Measurements from ENCODE around the gene MICB.

MICB gene

DNA sequence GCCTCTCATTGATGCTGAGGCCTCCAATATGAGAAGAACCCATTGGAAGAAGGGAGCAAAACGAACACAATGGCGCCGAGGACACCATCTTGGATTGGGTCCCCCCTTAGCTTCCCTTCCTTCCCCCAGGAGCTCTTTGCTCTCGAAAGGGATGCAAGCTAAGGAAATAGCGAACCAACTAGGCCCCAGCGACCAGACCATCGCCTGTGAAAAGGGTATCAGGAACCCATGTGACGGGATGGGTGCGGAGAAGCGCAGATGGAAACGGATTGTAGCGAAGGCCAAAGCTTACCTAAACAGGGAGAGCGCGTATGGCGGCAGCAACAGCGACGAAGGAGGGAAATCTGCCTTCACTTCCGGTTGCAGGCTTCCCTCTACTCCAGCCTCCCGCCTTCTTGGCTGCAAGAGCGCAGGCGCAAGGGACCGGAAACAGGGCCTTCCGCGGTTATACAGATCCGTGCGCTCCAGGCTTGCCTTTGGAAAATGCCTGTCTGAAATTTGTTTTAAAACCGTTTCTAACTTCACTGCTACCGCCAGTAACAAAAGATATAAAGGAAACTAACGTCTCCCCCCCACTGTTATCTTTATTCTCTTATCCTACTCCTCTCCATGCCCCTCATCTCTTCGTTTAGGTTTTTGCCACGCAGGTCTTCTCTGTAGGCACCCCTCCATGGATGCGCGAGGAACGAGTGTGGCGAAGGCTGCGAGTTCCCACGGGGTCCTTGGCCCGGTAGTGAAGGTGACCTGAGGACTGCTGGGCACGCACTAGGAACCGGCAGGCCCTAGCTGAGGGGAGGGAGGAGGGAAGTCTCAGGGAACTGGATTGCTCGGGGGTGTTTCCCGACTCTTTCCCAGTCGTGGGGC, 43.9 kb downstream of the MICB start, which contains the start of gene DDX39B:
Gene DDX39B, minus strand, starts transcription at position 346 of the 864 bp plus-strand sequence. CDS start 1,471 bp downstream, outside the sequence.
- DNase-seq, result peak; percentile 99

DNA sequence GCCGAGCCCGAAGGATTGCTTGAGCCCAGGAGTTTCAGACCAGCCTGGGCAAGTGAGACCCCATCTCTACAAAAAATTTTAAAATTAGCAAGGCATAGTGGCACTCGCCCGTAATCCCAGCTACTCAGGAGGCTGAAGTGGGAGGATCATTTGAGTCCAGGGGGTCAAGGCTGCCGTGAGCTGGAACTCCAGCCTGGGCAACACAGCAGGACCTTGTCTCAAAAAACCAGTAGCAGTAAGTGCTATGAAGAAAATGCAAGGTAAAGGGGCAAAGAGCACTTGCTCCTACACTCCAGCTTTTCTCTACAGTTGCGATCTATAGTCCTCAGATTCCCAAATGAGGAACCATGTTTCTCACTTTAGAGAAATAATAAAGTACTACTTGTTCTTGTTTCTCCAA, 45.7 kb downstream of the MICB start:
- DNase-seq, result no peak

DNA sequence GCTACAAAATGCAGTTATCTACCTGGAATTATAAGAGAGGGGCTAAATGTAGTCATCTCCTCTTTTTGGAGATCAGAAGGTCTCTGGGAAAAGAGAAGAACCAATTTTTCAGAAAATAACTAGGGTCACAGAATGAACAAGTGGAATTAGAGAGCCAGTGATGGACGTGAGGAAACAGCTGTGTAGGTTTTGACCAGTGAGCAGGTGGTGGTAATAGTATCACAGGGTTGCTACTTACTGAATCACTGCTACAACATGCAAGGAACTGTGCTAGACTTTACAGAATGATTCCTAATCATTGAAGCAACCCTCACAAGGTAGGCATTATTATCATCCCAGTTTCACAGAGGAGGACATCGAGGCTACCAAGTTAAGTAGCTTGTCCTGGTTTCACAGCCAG, 46.7 kb downstream of the MICB start:
- no peak for DNase-seq

DNA sequence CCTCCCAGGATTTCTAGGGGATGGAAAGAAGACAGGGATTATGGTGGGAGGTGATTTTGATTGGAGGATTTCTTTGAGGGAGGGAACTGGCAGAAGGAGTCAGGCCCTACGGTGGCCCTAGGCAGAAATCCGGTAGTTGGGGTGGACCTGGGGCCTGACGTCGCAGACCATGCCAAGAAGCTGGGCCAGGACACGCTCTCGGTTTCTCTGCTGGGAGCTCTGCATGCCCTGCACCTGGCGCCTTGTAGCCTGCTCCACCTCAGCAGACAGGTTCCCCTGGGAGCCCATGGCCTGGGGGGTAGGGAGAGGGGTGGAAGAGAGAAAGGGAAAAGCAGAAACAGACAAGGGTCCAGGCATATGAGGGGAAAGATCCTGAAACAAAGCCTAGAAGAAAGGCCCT, 47.3 kb downstream of the MICB start:
- peak; percentile 88 for DNase-seq

DNA sequence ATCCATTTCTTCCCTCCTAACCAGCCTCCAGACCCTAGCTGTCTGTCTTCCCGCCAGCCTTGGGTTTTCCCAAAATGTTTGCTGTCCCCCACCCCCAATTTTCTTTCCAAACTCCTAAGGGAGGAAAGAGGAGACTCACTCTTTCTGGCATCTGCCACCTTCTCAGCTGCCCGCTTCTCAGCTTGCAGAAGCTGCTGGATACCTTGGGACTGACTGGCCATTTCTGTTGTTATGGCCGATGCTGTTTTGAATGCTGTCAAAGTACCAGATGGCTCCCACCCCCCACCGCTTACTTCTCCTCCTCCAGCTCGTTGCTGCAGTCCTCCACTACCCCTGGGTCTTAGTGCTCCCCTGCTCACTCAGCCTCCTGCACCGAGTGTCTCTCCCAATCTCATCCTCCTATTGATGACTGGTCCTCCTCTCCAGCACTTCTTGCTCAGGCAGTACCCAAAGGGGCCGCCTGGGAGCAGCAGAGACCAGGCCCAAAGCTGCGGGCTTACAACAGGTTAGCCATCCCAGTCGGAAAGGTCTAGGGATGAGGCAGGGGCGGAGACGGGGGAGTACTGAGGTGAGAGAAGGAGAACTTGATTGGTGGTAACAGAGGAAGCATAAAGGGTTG, 48.5 kb downstream of the MICB start, which contains the start of gene ATP6V1G2:
Gene ATP6V1G2, minus strand, starts transcription at position 270 of the 619 bp plus-strand sequence. Its CDS starts 49 bp downstream, at position 221.
- peak; percentile 98 for DNase-seq

DNA sequence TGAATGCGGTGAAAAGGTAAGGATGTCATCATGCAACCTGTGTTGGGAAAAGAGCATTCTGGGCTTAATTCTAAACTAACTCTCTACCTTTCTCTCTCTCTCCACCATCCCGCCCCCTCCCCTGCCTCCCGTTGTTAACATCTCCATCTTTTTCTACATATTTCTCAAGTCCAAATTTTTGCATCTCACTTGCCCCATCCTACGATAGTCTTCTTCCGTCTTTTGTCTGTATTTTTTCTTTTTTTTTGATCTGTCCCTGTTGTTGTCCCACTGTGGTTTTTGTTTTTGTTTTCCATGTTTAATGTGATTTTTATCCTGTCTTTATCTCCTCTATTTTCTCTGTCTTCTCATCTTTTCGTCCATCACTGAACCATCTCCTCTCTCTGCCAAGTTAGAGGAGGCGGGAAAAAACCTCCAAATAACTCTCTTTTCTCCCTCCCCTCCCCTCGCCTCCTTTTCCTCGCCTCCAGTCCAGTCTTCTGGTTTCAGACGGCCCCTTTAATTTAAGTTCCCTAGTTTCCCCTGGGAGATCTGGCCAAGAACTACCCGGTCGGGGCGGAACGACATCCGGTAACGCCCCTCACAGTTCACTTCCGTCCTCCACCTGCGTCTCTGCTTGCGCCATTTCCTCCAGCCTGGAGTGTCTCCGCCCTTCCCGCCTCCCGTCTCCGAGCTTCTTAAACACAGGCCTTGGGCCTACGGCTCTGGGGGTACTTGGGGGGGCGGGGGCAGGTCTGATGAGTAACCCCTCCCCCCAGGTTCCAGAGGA, 49.2 kb downstream of the MICB start, which contains the start of gene NFKBIL1:
Gene NFKBIL1, plus strand, starts transcription at position 651 of the 769 bp plus-strand sequence. Its CDS starts 87 bp downstream, at position 738.
- peak; percentile 99 for DNase-seq

DNA sequence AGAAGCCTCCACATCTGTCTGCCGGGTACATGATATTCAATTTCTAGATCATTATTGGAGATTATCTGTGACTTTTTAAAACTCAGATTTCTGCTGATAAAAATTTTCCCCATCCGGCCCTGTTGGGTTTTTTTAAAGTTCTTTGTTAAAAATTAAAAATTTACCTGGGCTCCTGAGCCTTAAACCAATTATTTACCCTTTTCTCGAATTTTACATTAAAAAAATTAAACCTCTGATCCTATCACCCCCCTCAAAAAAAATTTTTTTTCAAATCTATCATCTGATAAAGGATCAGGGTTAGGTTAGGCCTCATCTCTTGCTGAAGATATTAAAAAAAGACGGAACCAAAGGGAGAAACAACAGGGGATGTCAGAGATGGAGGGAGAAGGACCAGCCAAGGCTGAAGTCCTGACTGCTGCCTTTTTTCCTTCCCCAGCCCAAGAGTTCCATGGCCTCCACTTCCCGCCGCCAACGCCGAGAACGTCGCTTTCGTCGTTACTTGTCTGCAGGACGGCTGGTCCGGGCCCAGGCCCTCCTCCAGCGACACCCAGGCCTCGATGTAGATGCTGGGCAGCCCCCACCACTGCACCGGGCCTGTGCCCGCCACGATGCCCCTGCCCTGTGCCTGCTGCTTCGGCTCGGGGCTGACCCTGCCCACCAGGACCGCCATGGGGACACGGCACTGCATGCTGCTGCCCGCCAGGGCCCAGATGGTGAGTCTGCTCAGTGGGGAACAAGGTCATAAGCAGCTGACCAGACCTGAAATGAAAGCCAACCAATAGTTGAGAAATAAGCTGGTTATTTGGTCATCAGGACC, 50.0 kb downstream of the MICB start:
- peak; percentile 49 for DNase-seq

DNA sequence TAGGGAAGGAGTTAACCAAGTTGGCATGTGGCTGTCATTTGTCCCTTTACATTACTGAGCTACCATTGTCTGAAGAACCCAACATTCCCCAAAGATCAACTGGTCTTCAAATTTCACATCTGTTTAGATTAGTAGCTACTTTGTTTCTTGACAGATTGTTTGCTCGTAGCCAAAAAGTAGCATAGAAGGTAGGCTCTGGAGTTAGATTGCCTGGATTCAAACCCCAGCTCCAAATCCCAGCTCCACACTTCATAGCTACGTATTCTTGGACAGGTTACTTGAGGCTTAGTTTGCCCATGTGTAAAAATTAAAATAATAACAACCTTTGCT, 50.6 kb downstream of the MICB start:
- DNase-seq, result no peak

DNA sequence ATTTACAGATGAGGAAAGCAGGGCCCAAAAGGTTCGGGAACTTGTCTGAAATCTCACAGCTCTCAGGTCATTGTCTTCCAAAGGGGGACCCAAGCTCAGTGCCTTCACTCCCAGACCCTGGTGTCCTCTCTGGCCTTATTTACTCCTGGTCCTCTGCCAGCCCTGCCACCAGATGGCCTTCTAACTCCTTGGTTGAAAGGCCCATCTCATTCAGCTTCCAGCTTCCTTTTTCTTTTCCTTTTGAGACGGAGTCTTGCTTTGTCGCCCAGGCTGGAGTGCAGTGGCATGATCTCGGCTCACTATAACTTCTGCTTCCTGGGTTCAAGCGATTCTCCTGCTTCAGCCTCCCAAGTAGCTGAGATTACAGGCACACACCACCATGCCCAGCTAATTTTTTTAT, 53.4 kb downstream of the MICB start:
- peak; percentile 69 for DNase-seq

DNA sequence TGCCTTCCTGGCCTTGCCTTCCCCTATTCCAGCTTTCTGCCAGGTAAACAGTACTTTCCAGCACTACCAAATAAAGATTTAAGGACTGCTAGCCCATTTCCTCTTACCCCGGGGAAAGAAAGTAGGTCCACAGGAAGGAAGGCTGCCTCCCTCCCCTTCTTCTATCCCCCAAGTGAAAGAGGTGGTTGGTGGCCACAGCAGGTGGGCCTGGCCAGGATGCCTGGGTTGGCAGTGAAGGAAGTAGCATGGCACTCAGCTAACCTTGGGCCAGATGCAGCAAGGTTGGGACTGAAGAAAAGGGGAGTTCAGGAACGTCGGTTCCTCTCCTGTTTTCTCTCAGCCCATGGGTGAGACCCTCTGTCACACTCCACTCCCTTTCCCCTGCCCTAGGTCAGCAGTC, 58.4 kb downstream of the MICB start:
- DNase-seq, result no peak

DNA sequence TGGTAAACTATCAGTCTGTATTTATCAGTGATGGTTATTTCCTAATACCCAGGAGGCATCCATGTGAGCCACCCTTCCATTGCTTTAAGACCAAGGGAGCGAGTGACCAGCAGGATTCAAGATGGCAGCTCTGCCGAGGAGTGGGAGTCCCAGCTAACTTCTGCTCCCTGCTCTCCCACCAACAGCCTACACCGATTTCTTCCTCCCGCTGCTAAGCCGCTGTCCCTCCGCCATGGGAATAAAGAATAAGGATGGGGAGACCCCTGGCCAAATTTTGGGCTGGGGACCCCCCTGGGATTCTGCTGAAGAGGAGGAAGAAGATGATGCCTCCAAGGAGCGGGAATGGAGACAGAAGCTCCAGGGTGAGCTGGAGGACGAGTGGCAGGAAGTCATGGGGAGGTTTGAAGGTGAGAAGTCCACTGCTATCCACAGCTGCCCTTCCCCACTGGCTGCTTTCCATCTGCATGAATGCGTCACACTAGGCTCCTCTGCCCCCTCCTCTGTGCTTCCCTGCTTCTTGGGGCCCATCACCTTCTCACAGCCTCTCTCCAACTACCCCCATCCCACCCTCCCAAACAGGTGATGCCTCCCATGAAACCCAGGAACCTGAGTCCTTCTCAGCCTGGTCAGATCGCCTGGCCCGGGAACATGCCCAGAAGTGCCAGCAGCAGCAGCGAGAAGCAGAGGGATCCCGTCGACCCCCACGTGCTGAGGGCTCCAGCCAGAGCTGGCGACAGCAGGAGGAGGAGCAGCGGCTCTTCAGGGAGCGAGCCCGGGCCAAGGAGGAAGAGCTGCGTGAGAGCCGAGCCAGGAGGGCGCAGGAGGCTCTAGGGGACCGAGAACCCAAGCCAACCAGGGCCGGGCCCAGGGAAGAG, 59.7 kb downstream of the MICB start:
- DNase-seq, result no peak

DNA sequence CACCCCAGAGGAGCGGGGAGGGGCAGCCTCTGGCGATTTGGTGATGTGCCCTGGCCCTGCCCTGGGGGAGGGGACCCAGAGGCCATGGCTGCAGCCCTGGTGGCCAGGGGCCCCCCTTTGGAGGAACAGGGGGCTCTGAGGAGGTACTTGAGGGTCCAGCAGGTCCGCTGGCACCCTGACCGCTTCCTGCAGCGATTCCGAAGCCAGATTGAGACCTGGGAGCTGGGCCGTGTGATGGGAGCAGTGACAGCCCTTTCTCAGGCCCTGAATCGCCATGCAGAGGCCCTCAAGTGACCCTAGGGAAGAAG, 60.3 kb downstream of the MICB start:
- no peak for DNase-seq

DNA sequence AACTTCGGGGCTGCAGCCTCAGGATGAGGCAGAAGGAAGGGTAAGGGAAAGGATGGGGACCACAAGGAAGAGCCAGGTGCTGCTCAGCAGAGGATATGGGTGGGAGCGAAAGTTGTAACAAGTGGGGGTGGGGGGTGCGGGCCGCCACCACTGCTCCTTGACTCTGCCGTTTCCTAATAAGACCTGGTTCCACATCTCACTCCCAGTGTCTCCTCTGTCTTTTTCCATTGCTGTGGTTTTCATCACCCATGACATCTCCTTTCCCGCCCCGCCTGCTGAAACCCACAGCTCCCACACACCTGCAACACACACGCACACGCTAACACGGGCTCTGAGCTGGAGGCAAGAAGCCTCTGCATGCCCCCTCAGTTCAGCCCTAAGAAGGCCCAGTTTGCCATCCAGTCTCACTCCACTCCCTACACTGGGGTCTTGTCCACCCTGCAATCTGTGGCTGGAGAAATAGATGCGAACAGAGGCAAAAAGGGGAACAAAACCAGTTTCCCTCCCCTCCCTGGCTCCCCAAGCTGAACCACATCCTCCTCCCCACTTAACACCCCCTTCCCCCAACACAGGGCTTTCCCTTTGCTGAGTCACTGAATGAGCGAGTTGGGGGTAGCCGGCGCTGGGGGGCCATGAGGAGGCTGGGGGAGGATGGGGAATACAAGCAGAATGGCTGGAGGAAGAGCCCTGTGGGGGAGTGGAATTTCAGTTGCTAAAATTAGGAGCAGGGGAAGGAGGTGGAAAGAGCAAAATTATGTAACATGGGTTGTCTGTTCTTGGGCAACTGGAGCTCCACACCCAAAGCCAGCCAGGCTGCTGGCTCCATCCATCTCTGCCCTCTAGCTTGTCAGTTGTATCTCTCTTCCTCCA, 60.9 kb downstream of the MICB start:
- no peak for DNase-seq

DNA sequence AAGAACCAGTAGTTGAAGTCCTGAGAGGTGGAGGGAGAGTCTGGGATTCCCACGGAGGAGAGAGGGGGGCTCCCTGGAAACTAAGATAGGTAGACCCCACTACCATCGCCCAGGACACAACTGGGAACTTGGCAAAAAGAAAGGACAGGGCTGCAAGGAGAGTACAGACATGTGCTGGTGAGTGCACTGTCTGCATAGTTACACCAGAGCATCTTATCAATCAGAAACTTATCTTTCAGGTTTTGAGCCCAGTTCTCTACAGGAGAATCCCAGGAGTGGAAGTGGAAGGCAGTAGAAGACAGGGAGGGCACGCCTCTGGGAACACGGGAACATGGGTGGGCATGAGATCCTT, 61.6 kb downstream of the MICB start:
- DNase-seq, result no peak

DNA sequence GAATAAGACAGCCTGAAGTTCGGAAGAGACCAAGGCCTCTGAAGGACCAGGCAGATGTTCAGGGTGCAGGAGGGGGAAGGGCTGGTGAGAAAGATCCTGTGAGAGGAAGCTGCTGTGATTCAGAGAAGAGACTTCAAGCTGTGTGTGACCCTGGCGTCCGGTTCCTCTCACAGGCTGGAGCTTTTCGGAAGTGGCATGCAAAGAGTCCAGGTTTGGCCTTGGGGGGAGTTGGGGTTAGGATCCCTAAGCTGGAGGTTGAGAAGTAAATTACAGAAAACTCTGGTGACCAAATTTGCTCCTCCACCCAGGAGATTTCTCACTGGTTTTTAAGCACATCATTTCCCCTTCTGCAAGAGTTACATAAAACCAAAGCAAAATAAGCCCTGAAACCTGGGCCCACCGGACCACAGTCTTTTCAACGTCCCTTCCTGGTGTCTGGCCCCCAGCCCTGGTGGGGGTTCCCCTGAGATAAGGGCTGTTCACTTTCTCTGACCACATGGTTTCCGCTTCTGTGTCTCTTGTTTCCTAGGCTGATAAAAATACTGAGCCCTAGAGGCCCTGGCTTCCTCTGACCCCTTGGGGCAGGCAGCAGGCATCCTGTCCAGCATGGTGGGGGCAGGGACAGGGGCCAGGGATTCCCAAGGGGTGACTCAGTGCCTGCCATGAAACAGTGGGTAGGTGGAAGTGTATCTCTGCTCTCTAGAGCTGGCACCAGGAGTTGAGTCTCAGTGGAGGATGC, 62.2 kb downstream of the MICB start:
- no peak for DNase-seq

DNA sequence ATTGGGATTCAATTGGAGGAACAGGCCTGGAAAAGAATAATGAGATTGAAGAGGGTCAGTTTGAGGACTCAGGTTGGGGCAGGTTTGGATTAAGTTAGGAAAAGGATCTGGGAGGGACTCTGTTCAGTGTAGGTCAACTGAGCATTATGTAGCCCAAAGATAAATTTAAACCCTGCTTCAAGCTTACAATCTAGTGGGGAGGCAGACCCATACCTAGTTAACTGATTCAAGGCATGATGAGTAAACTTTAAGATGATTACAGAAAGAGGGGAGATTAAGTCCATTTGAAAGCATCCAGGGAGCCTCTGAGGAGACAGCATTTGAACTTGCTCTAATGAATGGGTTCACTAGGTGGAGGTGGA, 62.7 kb downstream of the MICB start:
- DNase-seq, result no peak
